Fibroblast of lung (primary cell): Measurements from ENCODE around the gene UBL4B.

ENCODE experiments used
- EZH2 ChIP-seq: IDR thresholded peaks from 2 replicates; pipeline ENCODE4 v1.5.1; 2012; ENCODE audit warnings: low read length, control low read depth, mild to moderate bottlenecking; ENCODE audit errors: missing control alignments
- TF ChIP-seq, protein P1 (sequence below), 2 donors: IDR thresholded peaks in 1 of 2; conservative IDR thresholded peaks in 1 of 2; 1 replicate in 1 of 2; 2 replicates in 1 of 2; pipeline ENCODE4 v1.5.1; 2011 to 2012; ENCODE audit warnings: low read length in 2 of 2, control low read depth in 1 of 2, inconsistent platforms in 1 of 2, low read depth in 1 of 2, mild to moderate bottlenecking in 1 of 2

GRCh38 chr1:110068646-110069403 is 43.4 kb upstream of the UBL4B start:
- TF ChIP-seq, protein P1, sequence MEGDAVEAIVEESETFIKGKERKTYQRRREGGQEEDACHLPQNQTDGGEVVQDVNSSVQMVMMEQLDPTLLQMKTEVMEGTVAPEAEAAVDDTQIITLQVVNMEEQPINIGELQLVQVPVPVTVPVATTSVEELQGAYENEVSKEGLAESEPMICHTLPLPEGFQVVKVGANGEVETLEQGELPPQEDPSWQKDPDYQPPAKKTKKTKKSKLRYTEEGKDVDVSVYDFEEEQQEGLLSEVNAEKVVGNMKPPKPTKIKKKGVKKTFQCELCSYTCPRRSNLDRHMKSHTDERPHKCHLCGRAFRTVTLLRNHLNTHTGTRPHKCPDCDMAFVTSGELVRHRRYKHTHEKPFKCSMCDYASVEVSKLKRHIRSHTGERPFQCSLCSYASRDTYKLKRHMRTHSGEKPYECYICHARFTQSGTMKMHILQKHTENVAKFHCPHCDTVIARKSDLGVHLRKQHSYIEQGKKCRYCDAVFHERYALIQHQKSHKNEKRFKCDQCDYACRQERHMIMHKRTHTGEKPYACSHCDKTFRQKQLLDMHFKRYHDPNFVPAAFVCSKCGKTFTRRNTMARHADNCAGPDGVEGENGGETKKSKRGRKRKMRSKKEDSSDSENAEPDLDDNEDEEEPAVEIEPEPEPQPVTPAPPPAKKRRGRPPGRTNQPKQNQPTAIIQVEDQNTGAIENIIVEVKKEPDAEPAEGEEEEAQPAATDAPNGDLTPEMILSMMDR (conservative IDR thresholded peaks at IDR 0.05 in 1 of 2, IDR thresholded peaks at IDR 0.05 in 1 of 2; ENCODE audit: low read depth in 1 of 2, low read length in 2 of 2) = no peak
- TF ChIP-seq EZH2 = peak; percentile 69
